AG09319 (cell line): ENCODE measurements around the gene PTPN22.

ENCODE experiments used
- DNase-seq: peaks from one replicate; pipeline ENCODE4 v3.0.0-alpha.2; 2010; ENCODE audit warnings: low read depth; ENCODE audit errors: extremely low read depth
- CTCF ChIP-seq: IDR thresholded peaks from 2 replicates; pipeline ENCODE4 v1.5.1; 2011; ENCODE audit warnings: low read depth, mild to moderate bottlenecking, inconsistent platforms, low read length, moderate library complexity

Gene PTPN22

GRCh38 chr1:113783254-113784103 is 88.0 kb downstream of the PTPN22 start:
- no peak for TF ChIP-seq CTCF
- DNase-seq: no peak

GRCh38 chr1:113782406-113782805 is 89.1 kb downstream of the PTPN22 start:
- no peak for TF ChIP-seq CTCF
- DNase-seq: no peak

- no peak for TF ChIP-seq CTCF
- no peak for DNase-seq
These were observed 91.0 kb downstream of the PTPN22 start for GRCh38 chr1:113780374-113781146.

GRCh38 chr1:113779542-113779941 is 92.0 kb downstream of the PTPN22 start:
- no peak for TF ChIP-seq CTCF
- DNase-seq: no peak

- no peak for TF ChIP-seq CTCF
These were observed 94.0 kb downstream of the PTPN22 start for GRCh38 chr1:113777561-113777960.

GRCh38 chr1:113770031-113770430 is 101.5 kb downstream of the PTPN22 start:
- TF ChIP-seq CTCF: no peak
- DNase-seq: no peak

More at GRCh38 chr1:113777561-113777960, 94.0 kb downstream of the PTPN22 start:
- DNase-seq: no peak

GRCh38 chr1:113769601-113769970 is 101.9 kb downstream of the PTPN22 start:
- DNase-seq: no peak
- TF ChIP-seq CTCF: no peak
